GF-D8 (cell line): ENCODE data around the gene UPF1.

ENCODE experiments used
- DNase-seq: peaks from one replicate; lab custom pipeline; 2025; lab: John Stamatoyannopoulos, UW

Gene UPF1

GRCh38 chr19:18840288-18841267 lies 8.8 kb downstream of the UPF1 start:
- DNase-seq: no peak

GRCh38 chr19:18841400-18841799 lies 9.6 kb downstream of the UPF1 start:
- DNase-seq: no peak

- DNase-seq: no peak
These were observed 10.4 kb downstream of the UPF1 start for GRCh38 chr19:18842166-18842565.

DNA sequence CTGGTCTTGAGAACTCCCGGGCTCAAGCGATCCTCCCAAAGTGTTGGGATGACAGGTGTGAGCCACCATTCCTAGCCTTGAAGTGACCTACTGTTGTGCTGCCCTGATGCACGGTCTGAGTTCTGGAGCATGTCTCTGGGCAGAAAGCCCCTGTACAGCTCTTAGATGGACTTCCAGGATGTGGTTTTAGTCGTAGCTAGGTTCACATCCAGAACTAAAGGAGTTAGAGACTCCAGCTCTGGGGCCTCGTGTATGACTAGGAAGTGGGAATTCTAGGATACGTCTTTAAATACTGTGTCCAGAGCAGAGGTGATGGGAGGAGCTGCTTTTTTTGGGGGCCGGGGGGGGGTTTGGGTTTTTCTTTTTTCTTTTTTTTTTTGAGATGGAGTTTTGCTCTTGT lies 12.2 kb downstream of the UPF1 start:
- DNase-seq: no peak

DNA sequence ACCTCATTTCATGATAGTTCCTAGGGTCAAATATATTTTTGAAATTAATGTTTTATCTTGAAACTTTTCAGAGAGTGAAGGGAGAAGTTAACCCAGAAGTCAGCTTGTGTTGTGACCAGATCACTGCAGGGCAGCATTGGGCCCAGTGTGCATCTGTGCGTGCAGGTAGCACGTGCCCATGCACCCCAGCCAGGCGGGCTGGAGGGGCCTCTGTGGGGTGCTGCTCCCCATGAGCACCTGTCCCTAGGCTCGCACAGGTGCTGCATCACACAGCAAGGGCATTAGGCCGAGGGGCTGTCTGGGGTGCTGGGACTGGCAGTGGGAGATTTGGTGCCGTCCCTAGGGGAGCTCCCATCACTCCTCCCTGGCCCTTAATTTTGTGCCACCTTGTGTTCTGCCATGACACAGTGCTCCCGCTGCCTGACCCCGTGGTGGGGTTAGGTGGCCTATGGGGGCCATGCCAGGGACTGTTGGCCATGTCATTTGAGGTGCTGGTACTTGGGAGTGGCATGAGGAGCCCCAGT lies 13.1 kb downstream of the UPF1 start:
- DNase-seq: no peak

DNA sequence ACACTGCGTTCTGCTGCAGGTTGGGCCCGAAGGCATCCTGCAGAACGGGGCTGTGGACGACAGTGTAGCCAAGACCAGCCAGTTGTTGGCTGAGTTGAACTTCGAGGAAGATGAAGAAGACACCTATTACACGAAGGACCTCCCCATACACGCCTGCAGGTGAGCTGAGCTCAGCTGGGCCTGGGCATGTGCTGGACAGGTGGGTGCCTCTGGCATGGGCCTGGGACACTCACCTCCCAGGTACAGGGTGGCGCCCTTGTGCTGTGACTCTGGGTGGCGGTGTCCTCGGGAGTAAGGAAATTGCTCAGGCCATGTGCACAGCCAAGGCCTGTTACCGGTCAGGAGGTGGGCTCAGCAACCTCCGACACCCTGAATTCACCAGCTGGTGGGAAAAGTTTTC lies 14.2 kb downstream of the UPF1 start:
- no peak for DNase-seq

- no peak for DNase-seq
These were observed 15.2 kb downstream of the UPF1 start for GRCh38 chr19:18846862-18847548.

DNA sequence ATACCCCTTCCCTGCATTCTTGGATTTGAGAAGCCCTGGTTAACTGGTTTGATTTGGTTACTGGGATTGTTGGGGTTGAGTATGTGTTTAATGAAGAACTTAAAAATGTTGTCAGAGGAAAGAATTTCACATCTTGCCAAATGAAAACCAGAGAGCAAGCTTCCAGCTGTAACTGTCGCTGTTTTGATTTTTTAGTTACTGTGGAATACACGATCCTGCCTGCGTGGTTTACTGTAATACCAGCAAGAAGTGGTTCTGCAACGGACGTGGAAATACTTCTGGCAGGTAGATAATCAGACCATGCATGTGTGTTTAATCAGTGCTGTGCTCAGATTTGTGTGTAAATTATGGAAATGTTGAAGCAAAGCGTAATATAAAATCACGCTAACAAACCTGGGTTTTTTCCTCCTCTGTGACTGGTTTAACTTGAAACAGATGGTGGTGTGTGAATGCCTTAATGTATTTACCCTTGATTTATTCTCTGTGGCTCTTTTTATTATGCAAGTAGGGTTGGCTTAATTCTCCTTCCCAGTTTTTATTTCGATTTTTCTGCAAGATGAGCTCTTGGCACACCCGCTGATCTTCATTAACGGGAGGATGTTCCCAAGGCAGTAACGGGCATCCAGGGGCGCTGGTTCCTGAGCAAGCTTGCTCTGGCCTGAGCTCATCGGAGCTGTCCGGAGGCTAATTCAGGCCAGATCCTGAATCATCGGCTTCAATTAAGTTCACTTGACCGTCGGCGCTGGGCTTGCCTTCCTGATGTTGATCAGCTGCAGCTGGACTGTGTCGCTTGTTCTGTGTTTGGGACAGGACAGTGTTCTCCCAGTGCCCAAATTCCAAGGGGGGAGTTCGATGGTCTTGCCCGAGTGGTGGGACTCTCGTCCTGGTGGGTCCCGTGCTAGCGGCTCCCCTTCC lies 16.0 kb downstream of the UPF1 start:
- DNase-seq: no peak

GRCh38 chr19:18848878-18849661 lies 17.3 kb downstream of the UPF1 start:
- DNase-seq: no peak

- no peak for DNase-seq
These were observed 18.2 kb downstream of the UPF1 start for GRCh38 chr19:18849838-18850400.

GRCh38 chr19:18850471-18851375 lies 19.0 kb downstream of the UPF1 start:
- DNase-seq: no peak

- DNase-seq: no peak
These were observed 20.0 kb downstream of the UPF1 start for GRCh38 chr19:18851673-18852325.

- no peak for DNase-seq
These were observed 20.9 kb downstream of the UPF1 start for GRCh38 chr19:18852648-18853047.

- no peak for DNase-seq
These were observed 22.1 kb downstream of the UPF1 start for GRCh38 chr19:18853755-18854427.

- DNase-seq: no peak
These were observed 23.2 kb downstream of the UPF1 start for GRCh38 chr19:18854982-18855381.

GRCh38 chr19:18855647-18856384 lies 24.1 kb downstream of the UPF1 start:
- DNase-seq: no peak

DNA sequence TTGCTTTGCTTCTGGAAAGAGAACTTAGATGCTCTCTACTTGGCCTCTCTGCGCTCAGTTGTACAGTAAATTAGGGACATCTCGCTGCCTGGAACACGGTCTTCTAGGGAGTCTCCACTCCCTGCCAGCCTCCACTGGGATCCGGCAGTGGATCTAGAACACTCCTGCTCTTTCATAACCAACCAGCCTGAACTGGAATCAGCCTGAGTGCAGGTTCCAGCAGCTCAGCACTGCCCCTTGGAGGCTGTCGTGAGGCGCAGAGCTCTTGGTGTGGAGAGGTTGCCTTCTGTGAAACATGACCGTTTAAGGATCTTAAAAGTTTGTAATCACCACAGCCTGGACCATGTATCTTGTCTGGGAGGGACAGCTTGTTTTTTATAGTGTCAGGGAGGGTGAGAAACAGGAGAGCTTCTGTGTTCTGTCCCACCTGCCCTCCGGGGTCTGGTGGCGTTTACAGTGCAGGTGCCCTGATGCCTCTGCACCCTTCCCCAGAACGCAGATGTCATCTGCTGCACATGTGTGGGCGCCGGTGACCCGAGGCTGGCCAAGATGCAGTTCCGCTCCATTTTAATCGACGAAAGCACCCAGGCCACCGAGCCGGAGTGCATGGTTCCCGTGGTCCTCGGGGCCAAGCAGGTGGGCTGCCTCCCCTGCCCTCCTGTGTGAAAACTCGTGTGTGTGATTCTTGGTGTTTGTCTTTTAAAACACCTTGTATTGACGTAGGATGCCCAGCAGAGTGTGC lies 24.8 kb downstream of the UPF1 start:
- no peak for DNase-seq
